ENCODE data around the gene ADAD2.

ADAD2 gene

DNA sequence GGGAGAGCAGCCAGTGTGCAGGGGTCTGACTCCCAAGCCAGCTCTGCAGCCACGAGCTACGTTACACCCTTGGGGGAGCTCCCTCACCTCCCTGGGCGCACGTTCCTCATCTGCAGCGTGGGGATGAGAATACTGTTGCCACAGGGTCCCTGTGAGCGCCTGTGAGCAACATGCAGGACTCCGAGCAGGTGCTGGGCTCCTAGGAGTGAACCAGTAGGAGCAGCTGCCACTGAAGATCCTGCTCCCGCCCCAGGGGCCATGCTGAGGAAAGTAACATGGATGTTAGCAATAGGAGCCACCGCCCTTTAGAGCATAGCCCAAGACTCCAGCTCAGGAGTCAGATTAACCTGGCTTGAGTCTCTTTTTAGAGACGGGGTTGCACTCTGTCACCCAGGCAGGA, 29.9 kb upstream of the ADAD2 start:
- in situ Hi-C loops (cut with HindIII; ENCODE audit: low pct_unique_long_range_greater_than_20kb, low sequenced_read_pairs): no loop called here
- no peak for DNase-seq (ENCODE audit: low read depth in 1 of 2, low spot score in 1 of 2)
- no peak for TF ChIP-seq JUND (IDR thresholded peaks at IDR 0.05; ENCODE audit: low read depth)

DNA sequence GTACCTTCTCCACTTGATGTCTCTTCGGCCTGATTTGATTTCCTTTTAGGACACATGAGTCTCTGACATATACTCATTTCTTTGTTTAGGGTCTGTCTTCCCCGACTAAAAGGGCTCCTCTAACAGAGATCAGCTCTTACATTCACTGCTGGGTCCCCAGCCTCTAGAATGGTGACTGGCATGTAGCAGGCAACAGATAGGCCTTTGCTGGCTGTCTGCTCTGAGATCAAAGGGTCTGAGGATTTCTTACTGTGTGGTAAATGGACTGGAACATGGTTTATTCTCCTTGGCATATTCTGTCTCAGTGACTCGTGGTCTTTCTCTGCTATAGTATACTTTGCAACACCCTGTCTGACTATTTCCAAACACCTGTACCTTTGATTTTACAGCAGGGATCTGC, 29.2 kb upstream of the ADAD2 start:
- in situ Hi-C loops (cut with HindIII; ENCODE audit: low pct_unique_long_range_greater_than_20kb, low sequenced_read_pairs): no loop called here
- TF ChIP-seq JUND (IDR thresholded peaks at IDR 0.05; ENCODE audit: low read depth): no peak
- DNase-seq (ENCODE audit: low read depth in 1 of 2, low spot score in 1 of 2): no peak

DNA sequence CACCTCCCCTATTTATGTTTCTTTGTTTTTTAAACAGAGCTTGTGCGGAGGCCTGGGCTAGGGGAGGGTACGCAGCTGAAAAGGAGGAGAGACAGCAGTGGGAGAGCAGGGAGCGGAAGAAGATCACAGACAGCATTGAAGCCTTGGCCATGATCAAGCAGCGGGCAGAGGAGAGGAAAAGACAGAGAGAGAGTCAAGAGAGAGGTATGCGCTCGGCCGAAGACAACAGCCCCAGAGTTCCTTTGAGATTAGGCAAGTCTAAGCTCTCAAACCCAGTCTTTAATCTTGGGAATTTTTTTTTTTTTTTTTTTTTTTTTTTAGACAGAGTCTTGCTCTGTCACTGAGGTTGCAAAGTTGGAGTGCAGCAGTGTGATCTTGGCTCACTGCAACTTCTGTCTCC, 25.2 kb upstream of the ADAD2 start:
- TF ChIP-seq JUND (IDR thresholded peaks at IDR 0.05; ENCODE audit: low read depth): no peak
- no peak for DNase-seq (ENCODE audit: low read depth in 1 of 2, low spot score in 1 of 2)
- in situ Hi-C loops (cut with HindIII; ENCODE audit: low pct_unique_long_range_greater_than_20kb, low sequenced_read_pairs): no loop called here

GRCh38 chr16:84166796-84167695, 23.9 kb upstream of the ADAD2 start:
- DNase-seq (ENCODE audit: low read depth in 1 of 2, low spot score in 1 of 2): no peak
- in situ Hi-C loops (cut with HindIII; ENCODE audit: low pct_unique_long_range_greater_than_20kb, low sequenced_read_pairs): no loop called here
- no peak for TF ChIP-seq JUND (IDR thresholded peaks at IDR 0.05; ENCODE audit: low read depth)

DNA sequence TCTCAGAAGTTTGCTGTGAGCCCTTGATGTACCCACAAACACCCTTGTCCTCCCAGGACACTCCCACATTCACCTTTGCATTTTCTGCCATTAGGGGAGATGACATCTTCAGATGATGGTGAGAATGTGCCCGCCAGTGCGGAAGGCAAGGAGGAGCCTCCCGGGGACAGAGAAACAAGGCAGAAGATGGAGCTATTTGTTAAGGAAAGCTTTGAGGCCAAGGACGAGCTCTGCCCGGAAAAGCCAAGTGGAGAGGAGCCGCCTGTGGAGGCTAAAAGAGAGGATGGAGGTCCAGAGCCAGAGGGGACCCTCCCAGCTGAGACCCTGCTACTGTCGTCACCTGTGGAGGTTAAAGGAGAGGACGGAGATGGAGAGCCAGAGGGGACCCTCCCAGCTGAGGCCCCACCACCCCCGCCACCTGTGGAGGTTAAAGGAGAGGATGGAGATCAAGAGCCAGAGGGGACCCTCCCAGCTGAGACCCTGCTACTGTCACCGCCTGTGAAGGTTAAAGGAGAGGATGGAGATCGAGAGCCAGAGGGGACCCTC, 21.1 kb upstream of the ADAD2 start:
- in situ Hi-C loops (cut with HindIII; ENCODE audit: low pct_unique_long_range_greater_than_20kb, low sequenced_read_pairs): no loop called here
- no peak for TF ChIP-seq JUND (IDR thresholded peaks at IDR 0.05; ENCODE audit: low read depth)

GRCh38 chr16:84174396-84174795, 16.6 kb upstream of the ADAD2 start:
- in situ Hi-C loops (cut with HindIII; ENCODE audit: low pct_unique_long_range_greater_than_20kb, low sequenced_read_pairs): no loop called here
- no peak for TF ChIP-seq JUND (IDR thresholded peaks at IDR 0.05; ENCODE audit: low read depth)
- no peak for DNase-seq (ENCODE audit: low read depth in 1 of 2, low spot score in 1 of 2)

More for the DNA sequence above, 21.1 kb upstream of the ADAD2 start:
- DNase-seq (ENCODE audit: low read depth in 1 of 2, low spot score in 1 of 2): no peak

DNA sequence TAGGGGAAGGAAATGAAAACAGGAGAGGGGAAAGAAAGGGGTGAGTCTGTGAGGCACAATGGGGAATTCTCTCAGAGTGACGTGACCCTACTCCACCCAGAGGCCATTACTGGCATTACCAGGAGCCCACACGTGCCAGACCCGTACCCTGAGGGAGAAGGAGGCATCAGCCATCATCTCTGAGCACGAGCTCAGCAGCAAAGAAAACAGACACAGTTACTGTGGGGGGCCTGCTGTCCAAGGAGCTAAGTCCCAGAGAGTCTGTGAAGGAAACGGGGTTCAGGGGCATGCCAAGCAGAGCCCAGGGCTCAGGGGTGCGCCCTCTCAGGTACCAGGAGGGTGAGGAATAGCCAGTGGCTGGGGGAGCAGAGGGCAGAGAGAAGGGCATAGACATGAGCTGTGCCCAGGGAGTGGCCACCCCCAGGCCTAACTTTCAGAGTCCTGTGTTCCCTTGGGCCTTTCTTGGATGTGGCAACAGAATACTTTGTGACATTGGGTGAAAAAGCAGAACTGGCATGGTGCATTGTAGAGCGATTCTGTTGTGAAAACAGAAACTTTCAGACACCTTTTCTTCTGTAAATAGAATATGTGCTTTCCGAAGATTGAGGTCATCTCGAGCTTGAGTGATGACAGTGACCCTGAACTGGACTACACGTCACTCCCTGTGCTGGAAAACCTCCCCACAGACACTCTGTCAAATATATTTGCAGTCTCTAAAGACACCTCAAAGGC, 15.4 kb upstream of the ADAD2 start:
- in situ Hi-C loops (cut with HindIII; ENCODE audit: low pct_unique_long_range_greater_than_20kb, low sequenced_read_pairs): no loop called here
- DNase-seq (ENCODE audit: low read depth in 1 of 2, low spot score in 1 of 2): peak; percentile 77 to 88
- TF ChIP-seq JUND (IDR thresholded peaks at IDR 0.05; ENCODE audit: low read depth): no peak

GRCh38 chr16:84176192-84177053, 14.5 kb upstream of the ADAD2 start:
- in situ Hi-C loops (cut with HindIII; ENCODE audit: low pct_unique_long_range_greater_than_20kb, low sequenced_read_pairs): no loop called here
- DNase-seq (ENCODE audit: low read depth in 1 of 2, low spot score in 1 of 2): no peak
- TF ChIP-seq JUND (IDR thresholded peaks at IDR 0.05; ENCODE audit: low read depth): no peak

DNA sequence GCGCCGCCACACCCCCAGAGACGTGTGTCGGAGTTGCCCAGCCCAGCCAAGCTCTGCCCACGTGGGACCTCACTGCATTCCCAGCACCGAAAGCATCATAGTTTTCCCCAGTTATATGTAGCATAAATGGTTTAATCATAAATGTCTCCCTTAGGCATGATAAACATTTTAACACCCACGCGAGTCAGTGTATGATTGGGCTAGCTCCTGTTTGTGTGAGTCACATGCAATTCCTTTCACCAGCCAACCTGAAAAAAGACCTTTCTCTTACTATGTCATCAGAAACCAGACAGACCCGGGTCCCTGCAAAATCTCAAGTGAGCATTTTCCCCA, 13.2 kb upstream of the ADAD2 start:
- TF ChIP-seq JUND (IDR thresholded peaks at IDR 0.05; ENCODE audit: low read depth): no peak
- in situ Hi-C loops (cut with HindIII; ENCODE audit: low pct_unique_long_range_greater_than_20kb, low sequenced_read_pairs): no loop called here
- DNase-seq (ENCODE audit: low read depth in 1 of 2, low spot score in 1 of 2): no peak

DNA sequence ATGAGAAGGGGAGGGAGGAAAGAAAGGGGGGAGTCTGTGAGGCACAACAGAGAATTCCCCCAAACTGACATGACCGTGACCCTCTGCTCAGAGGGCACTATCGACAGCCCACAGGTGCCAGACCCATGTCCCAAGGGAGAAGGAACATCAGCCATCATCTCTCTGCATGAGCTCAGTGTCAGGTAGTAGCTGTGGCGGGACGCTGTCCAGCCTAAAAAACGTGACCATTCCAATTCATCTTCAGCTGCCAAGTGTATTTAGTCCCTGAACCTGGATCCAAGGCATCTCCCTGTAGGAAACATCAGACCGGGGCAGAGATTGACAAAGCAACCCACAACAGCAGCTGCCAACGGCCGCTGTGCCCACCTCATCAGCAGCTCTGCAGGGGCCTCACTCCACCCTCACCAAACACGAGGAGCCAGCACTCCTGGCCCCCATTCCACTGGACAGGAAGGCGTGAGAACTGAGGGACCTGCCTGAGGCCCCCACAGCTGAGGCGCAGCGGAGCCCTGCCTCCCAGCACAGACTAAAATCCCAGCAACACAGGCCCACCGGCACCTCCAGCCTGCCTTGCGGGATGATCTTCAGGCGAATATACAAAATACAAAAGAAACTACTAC, 12.7 kb upstream of the ADAD2 start:
- no peak for DNase-seq (ENCODE audit: low read depth in 1 of 2, low spot score in 1 of 2)
- in situ Hi-C loops (cut with HindIII; ENCODE audit: low pct_unique_long_range_greater_than_20kb, low sequenced_read_pairs): no loop called here
- TF ChIP-seq JUND (IDR thresholded peaks at IDR 0.05; ENCODE audit: low read depth): no peak

- in situ Hi-C loops (cut with HindIII; ENCODE audit: low pct_unique_long_range_greater_than_20kb, low sequenced_read_pairs): no loop called here
- TF ChIP-seq JUND (IDR thresholded peaks at IDR 0.05; ENCODE audit: low read depth): no peak
- no peak for DNase-seq (ENCODE audit: low read depth in 1 of 2, low spot score in 1 of 2)
These were observed 11.9 kb upstream of the ADAD2 start for GRCh38 chr16:84178892-84179611.
